GM19395 (cell line): ENCODE results near the gene CCL5.

ENCODE experiments used
- ATAC-seq: cut with Tn5 transposase; IDR thresholded peaks from one replicate; pipeline ENCODE4 v1.9.1; 2021; ENCODE audit warnings: mild to moderate bottlenecking, moderate library complexity; ENCODE audit not compliant: unreplicated experiment

Gene CCL5

DNA sequence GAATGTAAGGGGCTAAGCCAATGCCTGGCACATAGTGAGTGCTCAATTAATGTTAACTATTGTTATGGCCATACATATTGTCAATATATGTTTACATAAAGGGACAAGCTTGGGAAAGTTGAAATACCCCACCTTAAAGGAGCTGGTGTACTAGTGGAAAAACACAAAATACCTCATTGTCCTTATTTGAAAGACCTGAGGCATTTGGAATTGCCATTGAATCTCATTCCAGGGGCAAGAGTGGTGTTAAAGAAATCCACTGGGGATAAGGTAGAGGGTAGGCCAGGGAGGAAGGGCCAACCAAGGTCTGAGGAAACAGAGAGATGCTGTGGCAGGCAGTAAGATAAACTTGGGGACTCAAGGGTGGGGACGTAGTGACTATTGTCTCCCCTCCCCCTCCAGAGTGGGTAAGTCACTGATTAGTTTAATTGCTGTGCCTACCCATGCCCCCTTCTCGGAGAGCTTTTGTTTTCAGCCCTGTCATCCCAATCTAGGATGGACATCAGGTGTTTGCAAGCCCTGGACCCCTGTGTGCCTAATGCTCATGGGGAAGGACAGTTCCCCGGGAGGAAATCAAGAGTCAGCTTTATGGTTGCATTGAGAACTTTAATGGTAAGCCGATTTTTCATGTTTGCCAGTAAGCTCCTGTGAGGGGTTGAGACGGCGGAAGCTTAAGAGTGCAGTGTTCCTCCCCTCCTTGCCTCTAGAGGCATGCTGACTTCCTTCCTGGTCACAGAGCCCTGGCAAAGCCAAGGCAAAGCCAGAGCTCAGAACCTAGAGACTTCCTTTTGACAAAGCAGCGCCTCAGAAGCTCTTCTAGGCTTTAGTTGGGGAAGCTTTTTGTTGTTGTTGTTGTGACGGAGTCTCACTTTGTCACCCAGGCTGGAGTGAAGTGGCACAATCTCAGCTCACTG is 9.0 kb downstream of the CCL5 start:
- ATAC-seq: no peak

DNA sequence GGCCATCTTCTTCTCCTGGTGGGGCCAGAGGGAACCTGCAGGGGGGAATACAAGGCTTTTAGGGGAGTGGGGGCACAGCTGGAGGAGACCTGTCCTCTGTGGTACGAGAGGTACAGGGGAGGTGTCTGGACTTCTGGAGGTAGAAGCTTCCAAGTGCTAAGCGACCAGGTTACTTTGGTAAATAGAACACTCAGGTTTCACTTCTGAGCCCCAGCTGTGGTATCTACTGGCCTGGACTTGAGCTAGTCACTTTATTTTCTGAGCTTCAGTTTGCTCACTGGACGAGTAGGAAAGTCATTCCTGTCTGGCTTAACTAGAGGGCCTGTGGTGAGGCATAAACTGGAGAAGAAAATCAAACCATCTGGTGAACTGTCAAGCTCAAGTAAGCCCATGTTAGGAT is 11.4 kb downstream of the CCL5 start, which contains the start of gene HEATR9:
HEATR9 (minus strand) TSS at position 155 of the 400 bp plus-strand sequence; CDS start at position 6, 149 bp downstream.
- ATAC-seq: no peak

DNA sequence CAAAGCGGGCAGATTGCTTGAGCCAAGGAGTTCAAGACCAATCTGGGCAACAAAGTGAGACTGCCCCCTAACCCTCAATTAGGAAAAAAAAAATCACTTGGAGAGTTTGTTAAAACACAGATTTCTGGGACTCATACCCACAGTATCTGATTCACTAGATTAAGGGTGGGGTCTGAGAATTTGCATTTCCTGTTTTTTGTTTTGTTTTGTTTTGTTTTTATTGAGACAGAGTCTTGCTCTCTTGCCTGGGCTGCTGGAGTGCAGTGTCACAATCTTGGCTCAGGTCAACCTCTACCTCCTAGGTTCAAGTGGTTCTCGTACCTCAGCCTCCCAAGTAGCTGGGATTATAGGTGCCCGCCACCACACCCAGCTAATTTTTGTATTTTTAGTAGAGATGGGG is 12.6 kb downstream of the CCL5 start:
- ATAC-seq: no peak

DNA sequence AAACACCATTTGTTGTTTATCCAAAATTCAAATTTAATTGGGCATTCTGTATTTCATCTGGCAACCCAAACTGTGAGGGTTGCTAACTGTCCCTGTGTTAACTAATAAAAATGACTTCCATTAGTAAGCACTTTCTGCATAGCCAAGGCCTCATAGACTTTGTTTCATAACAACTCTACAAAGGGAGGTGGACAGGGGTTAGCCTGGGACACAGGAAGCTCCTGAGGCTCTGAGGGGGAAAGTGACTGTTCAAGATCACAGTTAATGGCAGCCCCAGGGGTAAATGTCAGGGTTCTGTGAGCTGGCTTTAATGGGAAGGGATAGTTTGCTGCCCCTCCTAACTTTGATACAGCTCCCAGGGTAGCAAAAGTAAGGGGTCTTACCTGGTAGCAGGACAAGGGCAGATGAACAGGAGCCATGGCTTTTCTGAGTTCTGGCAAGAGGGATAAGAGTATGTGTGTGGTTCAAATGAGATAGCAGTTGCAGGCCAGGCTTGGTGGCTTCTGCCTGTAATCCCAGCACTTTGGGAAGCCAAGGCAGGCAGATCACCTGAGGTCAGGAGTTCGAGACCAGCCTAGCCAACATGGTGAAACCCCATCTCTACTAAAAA is 13.7 kb downstream of the CCL5 start:
- ATAC-seq: no peak

DNA sequence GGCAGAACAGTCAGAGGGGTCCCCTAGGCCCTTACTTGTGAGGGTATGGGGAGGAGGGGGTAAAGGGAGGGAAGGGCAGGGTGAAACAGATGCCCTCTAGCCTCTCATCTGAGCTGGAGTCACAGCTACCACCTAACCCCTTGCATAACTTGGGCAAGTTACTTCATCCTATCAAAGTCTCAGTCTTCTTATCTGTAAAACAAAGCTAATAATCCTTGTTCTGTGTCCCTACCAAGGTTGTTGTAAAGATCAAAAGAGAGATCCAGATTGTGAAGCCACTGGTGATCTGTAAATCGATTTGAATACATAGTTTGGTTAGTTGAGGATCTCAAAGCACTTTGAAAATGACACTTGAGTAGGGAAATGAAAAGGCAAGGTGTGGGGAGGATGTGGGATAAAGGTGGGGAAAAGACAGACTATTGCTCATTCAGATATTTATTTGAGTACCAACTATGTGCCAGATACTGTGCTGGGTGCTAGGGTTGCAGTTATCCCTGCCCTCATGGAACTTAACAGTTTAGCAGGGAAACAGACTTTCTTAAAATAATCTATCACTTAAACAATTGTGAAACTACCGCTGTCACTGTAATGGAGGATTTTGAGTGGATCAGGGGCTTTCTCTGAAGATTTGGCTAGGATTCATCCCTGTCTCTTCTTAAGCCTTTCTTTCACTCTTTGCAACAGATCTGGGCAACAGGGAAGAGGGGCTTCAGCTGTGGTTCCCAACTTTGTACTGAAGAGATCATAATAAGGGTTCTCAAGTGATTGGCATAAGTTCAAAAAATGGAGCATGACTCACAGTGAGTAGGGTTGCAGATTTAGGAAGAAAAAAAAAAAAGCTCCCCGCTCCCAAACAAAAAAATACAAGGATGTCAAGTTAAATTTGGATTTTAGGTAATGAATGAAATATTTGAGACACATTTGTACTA is 14.5 kb downstream of the CCL5 start:
- no peak for ATAC-seq

DNA sequence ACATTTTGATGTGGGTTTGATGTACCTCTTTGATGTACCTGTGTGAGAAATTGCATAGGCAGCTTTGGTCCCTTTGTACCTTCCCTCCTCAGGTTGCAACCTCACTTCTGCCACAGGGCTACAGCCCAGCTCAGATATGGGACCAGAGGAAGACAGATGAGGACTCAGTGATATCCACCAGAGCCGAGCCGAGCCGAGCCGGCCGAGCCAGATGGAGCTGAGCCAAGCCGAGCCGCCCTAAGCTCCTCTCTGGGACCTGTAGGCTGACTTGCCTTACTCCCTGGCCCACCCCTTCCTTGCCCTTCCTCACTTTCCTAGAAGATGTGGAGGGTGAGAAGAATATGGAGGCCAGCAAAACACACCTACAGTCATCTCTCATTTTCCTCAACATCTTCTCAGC is 15.3 kb downstream of the CCL5 start:
- no peak for ATAC-seq

DNA sequence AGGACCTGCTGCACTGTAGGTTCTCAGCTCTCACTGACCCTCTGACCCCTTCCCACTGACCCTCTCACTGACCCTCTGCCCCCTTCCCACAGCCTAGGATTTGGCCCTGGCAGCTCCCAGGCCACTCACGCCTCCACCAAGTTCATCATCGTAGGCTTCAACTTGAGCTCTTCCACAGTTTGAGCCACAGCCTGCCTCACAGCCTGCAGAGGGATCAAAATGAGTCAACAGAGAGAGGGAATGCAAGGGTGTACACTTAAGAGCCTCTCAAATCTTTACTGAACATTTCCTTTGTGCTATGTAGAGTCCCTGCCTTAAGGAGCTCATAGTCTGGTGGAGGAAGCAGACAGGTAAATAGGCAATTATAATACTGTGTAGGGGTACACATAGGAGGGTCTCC is 23.6 kb downstream of the CCL5 start:
- no peak for ATAC-seq

DNA sequence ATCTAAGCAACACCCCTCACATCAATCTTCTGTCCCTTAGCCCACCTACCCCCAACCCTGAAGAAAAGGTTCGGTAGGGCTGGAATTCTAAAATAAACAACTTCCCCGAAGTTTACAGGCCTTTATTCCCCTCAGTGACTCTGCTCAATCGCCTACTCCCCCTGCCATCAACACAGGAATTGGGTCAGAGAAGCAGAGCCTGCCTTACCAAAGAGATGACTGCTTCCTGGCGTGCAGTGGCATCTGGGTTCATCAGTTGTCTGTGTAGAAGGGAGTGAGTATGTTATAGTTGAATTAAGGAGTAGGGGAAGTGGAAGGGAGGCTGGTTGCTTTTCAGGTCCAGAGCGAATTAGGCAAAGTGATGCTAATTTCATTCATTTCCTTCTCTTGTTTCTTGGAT is 24.2 kb downstream of the CCL5 start:
- no peak for ATAC-seq

DNA sequence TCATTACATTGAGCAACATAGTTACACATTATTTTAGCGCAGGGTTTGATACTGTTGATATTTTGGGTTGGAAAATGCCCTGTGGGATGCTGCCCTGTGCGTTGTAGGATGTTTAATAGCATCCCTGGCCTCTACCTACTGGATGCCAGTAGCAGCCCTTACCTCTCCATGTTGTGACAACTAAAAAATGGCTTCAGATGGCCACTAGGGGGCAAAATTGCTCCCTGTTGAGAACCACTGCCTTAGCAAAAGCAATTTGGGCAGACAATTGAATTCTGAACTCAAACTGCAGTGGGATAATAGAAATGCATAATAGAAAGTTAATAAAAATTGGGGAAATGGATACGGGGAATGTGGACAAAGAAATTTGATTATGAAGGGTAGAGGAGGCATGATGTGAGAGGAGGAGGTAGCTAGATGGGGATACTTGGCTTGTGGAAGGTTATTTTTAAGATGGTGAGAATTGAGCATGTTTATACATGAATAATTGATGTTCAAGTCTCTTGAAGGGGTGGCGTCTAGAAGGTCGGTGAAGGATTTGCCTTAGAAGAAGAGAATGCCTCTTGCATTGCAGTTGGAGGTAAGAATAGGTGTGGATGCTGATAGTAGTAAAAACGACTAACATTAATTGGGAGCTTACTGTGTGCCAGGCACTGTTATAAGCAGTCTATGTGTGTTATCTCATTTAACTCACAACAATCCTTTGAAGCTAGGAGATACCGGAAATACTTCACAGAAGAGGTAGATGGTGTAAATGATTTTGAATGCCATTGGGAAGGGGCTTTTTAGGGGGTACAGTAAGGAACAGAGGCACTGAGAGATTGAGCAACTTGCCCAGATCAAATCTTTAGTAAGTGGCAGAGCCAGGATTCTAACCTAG is 30.5 kb downstream of the CCL5 start:
- no peak for ATAC-seq

DNA sequence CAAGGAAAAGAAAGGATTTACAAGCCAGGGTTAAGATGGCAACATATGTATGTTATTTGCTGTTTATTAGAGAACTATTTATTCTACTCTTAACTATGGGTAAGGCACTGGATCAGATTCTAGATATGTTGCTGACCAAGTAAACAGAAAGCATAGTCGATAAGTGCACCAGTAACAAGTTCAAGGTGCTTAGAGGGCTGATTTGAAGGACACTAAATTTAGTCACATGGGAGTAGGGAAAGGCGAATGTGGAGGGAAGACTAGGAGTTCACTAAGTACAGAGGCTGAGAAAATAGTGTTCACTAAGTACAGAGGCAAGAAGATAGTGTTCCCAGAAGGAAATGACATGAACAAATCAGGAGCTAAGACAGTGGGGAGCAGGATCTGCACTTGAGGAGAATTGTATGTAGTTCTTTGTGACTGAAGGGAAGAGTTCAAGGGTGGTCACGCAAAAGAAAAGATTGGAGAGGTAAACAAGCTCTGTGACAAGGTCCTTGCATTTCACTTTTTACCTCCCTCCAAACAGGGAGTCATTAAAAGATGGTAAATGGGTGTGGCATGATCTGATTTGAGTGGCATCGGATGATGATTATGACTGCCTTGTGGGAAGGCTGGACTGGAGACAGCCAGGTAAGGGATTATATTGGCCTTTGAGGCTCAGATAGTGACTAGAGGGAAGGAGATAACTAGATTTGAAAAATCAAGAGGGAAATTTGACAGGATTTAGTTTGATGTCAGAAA is 32.4 kb downstream of the CCL5 start:
- no peak for ATAC-seq

DNA sequence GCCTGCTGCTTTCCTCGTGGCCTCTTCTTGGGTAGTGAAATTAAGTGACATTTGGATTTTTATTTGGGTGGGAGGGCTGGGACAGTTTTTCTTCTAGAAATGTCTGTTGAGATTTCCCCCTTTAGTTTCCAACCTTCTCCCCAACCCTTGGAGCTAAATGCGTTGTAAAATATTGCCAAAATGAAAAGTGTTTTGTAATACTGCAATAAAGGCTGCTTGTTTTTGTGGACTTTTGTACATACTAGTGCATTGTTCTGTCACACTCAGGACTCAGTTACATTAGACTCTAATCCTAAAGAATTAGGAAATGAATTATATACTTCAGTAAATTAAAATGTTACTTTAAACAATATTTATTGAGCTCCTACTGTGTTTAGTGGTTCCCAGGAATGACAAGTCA is 33.2 kb downstream of the CCL5 start:
- ATAC-seq: no peak

DNA sequence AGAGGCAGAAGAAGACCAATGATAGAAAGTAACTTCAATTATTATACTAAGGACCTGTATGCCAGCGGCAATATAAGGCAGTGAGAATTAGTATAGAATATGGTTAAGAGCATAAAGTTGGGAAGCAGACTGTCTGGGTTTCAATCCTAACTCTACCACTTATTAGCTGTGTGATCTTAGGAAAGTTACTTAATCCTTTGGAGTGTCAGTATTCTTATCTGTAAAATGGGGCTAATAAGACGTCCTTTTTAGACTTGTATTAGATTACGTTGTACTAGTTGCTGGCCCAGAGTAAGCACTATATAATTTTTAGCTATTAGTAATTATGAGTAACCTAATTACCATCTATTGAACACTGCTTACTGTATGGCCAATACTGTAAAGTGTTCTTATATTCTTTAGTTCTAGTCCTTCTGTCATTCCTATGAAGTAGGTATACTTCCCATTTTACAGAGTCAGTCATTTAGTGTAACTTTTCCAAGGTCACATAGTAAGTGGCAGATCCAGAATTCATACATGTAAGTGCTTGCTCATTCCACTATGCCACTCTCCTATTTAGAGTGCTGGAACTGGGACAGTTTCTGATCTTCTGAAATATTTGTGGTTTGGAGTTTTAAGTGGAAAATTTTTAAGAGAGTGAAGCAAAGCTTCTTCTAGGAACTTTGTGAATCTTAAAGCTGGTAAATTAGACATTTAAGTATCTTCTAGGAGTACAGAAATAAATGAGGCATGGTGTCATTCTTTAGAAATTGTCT is 33.9 kb downstream of the CCL5 start:
- no peak for ATAC-seq

DNA sequence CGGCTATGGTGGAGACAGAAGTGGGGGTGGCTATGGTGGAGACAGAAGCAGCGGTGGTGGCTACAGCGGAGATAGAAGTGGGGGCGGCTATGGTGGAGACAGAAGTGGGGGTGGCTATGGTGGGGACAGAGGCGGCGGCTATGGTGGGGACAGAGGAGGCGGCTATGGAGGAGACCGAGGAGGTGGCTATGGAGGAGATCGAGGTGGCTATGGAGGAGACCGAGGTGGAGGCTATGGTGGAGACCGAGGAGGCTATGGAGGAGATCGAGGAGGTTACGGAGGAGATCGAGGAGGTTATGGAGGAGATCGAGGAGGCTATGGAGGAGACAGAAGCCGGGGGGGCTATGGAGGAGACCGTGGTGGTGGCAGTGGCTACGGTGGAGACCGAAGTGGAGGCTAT is 35.6 kb downstream of the CCL5 start:
- no peak for ATAC-seq

DNA sequence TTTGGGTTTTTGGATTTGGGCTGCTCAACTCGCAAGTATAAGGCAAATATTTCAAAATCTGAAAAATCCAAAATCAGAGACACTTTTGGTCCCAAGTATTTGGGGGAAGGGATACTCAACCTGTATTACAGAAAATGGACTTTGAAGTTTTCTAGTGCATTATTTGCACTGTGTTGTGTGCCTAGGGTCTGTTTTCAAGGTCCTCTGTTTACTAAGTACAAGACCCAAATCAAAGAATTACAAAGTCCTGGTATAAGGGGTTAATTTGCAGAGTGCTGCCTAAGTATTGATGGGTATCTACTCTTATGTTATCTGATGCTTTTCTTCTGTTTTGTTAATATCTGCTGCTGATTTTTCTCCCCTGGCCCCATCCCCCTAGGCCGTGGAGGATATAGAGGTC is 36.5 kb downstream of the CCL5 start:
- ATAC-seq: no peak

DNA sequence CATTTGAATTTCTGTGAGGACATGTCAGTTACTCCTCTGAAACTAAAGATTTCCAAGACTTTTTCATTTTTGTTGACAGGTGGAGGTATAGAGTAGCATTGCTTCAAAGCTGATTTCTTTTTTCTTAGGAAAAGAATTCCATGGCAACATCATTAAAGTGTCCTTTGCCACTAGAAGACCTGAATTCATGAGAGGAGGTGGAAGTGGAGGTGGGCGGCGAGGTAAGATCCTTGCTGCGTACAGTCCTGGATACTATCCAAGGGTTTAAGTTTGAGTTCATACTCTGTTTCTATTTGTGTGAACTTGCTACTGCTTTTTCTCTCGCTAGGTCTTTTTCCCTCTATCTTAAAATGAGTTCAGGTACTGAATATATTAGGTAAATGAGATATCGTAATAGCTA is 37.9 kb downstream of the CCL5 start:
- ATAC-seq: no peak

DNA sequence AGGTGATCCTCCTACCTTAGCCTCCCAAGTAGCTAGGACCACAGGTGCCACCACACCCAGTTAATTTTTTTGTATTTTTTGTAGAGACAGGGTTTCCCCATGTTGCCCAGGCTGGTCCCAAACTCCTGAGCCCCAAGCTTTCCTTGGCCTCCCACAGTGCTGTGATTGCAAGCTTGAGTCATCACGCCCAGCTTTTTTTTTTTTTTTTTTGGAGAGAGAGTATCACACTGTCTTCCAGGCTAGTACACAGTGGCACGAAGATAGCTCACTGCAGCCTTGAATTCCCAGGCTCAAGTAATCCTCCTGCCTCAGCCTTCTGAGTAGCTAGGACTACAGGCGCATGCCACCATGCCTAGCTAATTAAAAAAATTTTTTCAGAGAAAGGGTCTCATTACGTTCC is 38.7 kb downstream of the CCL5 start:
- no peak for ATAC-seq

DNA sequence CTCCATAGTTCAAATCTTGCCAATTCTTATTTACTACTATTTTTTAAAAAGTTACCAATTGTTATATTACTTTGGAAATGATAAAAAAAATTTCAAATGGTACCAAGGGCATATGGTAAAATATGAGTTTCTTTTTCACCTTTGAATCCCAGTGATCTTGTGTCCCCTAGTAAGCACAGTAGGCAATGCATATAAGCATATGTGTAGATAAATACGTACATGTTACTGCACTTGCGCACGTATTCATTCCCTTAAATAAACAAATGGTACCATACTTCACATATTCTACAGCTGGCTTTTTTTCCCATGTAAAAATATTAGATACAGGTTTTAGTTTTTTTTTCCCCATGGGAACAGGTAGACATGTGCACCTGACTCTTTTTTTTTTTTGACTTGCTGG is 39.1 kb downstream of the CCL5 start:
- no peak for ATAC-seq

DNA sequence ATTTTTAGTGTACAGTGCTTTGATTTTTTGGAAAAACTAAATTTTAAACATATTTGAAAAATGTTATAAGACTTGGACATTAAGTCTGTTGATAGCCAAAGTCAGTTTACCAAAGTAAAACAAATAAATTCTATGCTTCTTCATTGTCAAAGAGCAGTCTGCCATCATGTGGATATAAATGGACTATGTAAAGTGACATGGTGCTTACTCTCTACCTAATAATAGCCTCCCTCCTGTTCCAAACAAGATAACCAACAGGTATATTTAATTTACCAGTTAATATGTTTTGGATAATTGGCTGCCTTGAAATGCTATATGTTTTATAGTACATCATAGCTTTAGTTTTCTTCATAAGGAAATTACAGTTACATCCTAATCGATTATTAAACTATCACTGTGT is 55.0 kb downstream of the CCL5 start:
- ATAC-seq: no peak
